Bronchial epithelial cell (primary cell): ENCODE measurements around the gene ANK2. TPM values are rescaled to one million over a fixed set of nuclear protein-coding genes. Genes with fewer than 3 reads are reported as not detected.

ENCODE experiments used
- DNase-seq: peaks from one replicate; pipeline ENCODE4 v3.0.0-alpha.2; 2010; ENCODE audit warnings: low read depth
- FAIRE-seq: peaks from 2 replicates; lab custom pipeline; 2011; peaks lifted over from hg19 to GRCh38; lab: Jason Lieb, UNC
- H3K27me3 ChIP-seq: 2 replicates; pipeline ENCODE4 v1.5.1; 2011; ENCODE audit warnings: low read length; ENCODE audit not compliant: control insufficient read depth, insufficient read depth
- H3K36me3 ChIP-seq: 2 replicates; pipeline ENCODE4 v1.5.1; 2011; ENCODE audit warnings: low read length; ENCODE audit not compliant: control insufficient read depth, insufficient read depth
- H3K4me3 ChIP-seq: 2 replicates; pipeline ENCODE4 v1.5.1; 2011; ENCODE audit warnings: mild to moderate bottlenecking, low read depth, low read length, control low read depth
- CTCF ChIP-seq: IDR thresholded peaks from 2 replicates; pipeline ENCODE4 v1.5.1; 2011; ENCODE audit warnings: mild to moderate bottlenecking, moderate library complexity, low read length, control low read depth, inconsistent platforms; ENCODE audit not compliant: insufficient read depth, severe bottlenecking
- total RNA-seq: library from RNA; depleted of rRNA; stranded (reverse); fragments of >200 nt; gene quantifications from 2 replicates; pipeline ENCODE4 v1.2.1, GENCODE V29; 2014

Gene ANK2
- total RNA-seq, 1 donor from 2014 or later: 2.6 TPM

DNA sequence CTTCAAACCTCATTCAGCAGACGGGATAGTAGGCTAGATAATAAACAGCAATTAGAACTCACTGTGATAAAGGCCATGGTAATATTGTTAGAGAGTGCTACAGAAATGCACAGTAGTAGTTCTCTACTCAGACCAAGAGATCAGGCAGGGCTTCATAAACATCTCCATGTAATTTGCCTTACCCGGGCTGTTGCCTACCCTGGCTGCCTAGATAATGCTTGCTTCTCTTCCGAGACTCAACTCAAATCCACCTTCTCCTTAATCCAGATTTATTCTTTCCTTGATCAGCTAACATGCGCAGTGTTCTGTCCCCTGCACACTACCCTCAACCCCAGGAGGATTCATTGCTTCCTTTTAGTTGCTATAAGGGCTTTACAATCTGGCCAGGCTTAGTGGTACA is 21.8 kb downstream of the ANK2 start:
- FAIRE-seq (no peak), DNase-seq (no peak)
- H3K36me3 ChIP-seq: no peaks in the 10 kb centered on the region
- H3K27me3 ChIP-seq: no peaks in the 10 kb centered on the region
- TF ChIP-seq CTCF: no peak
- H3K4me3 ChIP-seq: no peak overlapping the region

DNA sequence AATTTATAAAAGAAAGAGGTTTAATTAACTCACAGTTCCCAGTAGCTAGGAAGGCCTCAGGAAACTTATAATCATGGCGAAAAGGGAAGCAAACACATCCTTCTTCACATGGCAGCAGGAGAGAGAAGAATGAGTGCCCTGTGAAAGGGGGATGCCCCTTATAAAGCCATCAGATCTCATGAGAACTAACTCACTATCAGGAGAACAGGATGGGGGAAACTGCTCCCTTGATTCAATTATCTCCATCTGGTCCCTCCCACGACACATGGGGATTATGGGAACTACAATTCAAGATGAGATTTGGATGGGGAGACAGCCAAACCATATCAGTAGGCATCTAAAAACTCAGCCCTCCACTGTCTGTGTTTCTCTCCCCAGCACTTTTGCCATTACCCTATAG is 22.4 kb downstream of the ANK2 start:
- TF ChIP-seq CTCF: no peak
- DNase-seq: no peak
- Histone ChIP-seq H3K36me3 (no peaks in the 10 kb centered on the region), H3K4me3 (no peak overlapping the region), H3K27me3 (no peaks in the 10 kb centered on the region)
- no peak for FAIRE-seq

GRCh38 chr4:113073451-113074005 is 24.1 kb downstream of the ANK2 start:
- DNase-seq: no peak
- no peaks in the 10 kb centered on the region for H3K36me3 ChIP-seq
- no peak for TF ChIP-seq CTCF
- no peaks in the 10 kb centered on the region for H3K27me3 ChIP-seq
- H3K4me3 ChIP-seq: no peak overlapping the region
- no peak for FAIRE-seq

- no peak for DNase-seq
- no peak for FAIRE-seq
- no peaks in the 10 kb centered on the region for H3K36me3 ChIP-seq
- no peak overlapping the region for H3K4me3 ChIP-seq
- no peaks in the 10 kb centered on the region for H3K27me3 ChIP-seq
- TF ChIP-seq CTCF: no peak
Measured at GRCh38 chr4:113077575-113077974, 28.1 kb downstream of the ANK2 start.

DNA sequence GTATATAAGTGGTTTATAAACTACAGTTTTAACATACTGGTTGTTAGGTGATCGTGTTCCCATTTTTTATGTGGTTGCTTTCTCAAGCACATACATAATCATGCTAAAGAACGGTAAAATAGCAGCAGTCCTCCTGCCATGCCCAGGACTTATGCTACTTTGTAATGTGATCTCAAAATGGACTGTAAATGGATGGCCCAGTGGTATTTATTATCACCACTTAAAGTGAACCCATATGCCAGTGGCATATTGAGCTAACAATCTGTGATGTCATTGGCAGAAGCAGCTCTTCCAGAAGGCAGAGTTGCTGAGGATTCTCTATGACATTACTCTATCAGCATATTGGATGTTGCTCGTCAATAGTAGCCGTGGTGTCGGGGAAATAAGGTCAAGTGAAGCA is 28.6 kb downstream of the ANK2 start:
- no peak for TF ChIP-seq CTCF
- FAIRE-seq: peak; percentile 28
- Histone ChIP-seq H3K27me3 (no peaks in the 10 kb centered on the region), H3K36me3 (no peaks in the 10 kb centered on the region), H3K4me3 (no peak overlapping the region)
- DNase-seq: no peak

- no peaks in the 10 kb centered on the region for H3K36me3 ChIP-seq
- H3K27me3 ChIP-seq: no peaks in the 10 kb centered on the region
- FAIRE-seq (no peak), DNase-seq (peak; percentile 38)
- no peak for TF ChIP-seq CTCF
- H3K4me3 ChIP-seq: no peak overlapping the region
Measured at GRCh38 chr4:113080050-113080449, 30.6 kb downstream of the ANK2 start.
